Thoracic aorta (tissue), 2 donors: Measurements from ENCODE around the gene C2CD2L. TPM values are rescaled to one million over a fixed set of nuclear protein-coding genes. Genes with fewer than 3 reads are reported as not detected.
"Not testable (repeated sequence)": the region's sequence is repeated elsewhere in the genome, so short reads cannot be mapped to it uniquely, and the experiment has no call there.

ENCODE experiments used
- ATAC-seq: fragments of 150-250 bp; one replicate; pipeline ENCODE4 v1.8.0; 2017; ENCODE audit warnings: low read depth; ENCODE audit not compliant: insufficient number of reproducible peaks, low FRiP score
- DNase-seq: peaks from one replicate; pipeline ENCODE4 v3.0.0-alpha.2; 2020; ENCODE audit warnings: low spot score
- H3K27ac ChIP-seq, 2 donors: fragments of 200-600 bp; sonication (generic); 1 replicate in 1 of 2; 2 replicates in 1 of 2; pipeline ENCODE4 v1.5.1; 2016; ENCODE audit warnings: mild to moderate bottlenecking in 2 of 2, moderate library complexity in 2 of 2
- H3K27me3 ChIP-seq: fragments of 200-600 bp; sonication (generic); replicated peaks from 2 replicates; pipeline ENCODE4 v1.6.0; 2016; ENCODE audit warnings: mild to moderate bottlenecking; ENCODE audit not compliant: insufficient read depth
- H3K36me3 ChIP-seq: fragments of 200-600 bp; sonication (generic); one replicate; pipeline ENCODE4 v1.5.1; 2016
- H3K4me1 ChIP-seq, 2 donors: fragments of 200-600 bp; sonication (generic); 1 replicate in 1 of 2; 2 replicates in 1 of 2; pipeline versions ENCODE4 v1.5.1 to v1.6.0; 2016; ENCODE audit warnings: low read depth in 2 of 2, mild to moderate bottlenecking in 1 of 2; ENCODE audit not compliant: control insufficient read depth in 1 of 2
- H3K4me3 ChIP-seq: fragments of 200-600 bp; sonication (generic); 2 replicates; pipeline ENCODE4 v1.5.1; 2016; ENCODE audit warnings: mild to moderate bottlenecking
- H3K9me3 ChIP-seq: fragments of 200-600 bp; sonication (generic); 2 replicates; pipeline ENCODE4 v1.5.1; 2016
- total RNA-seq, 2 donors: library from RNA; depleted of rRNA; stranded (reverse); fragments of >200 nt; gene quantifications; one replicate each; pipeline versions ENCODE4 v1.1.0 to v1.2.3, GENCODE V29; 2016
- TF ChIP-seq, protein P1 (sequence below): fragments of 200-600 bp; sonication (generic); IDR thresholded peaks from one replicate; pipeline ENCODE4 v1.5.1; 2019; ENCODE audit warnings: antibody characterized with exemption

The C2CD2L gene
- total RNA-seq, 2 donors from 2014 or later, result 10.0 to 13.4 TPM

DNA sequence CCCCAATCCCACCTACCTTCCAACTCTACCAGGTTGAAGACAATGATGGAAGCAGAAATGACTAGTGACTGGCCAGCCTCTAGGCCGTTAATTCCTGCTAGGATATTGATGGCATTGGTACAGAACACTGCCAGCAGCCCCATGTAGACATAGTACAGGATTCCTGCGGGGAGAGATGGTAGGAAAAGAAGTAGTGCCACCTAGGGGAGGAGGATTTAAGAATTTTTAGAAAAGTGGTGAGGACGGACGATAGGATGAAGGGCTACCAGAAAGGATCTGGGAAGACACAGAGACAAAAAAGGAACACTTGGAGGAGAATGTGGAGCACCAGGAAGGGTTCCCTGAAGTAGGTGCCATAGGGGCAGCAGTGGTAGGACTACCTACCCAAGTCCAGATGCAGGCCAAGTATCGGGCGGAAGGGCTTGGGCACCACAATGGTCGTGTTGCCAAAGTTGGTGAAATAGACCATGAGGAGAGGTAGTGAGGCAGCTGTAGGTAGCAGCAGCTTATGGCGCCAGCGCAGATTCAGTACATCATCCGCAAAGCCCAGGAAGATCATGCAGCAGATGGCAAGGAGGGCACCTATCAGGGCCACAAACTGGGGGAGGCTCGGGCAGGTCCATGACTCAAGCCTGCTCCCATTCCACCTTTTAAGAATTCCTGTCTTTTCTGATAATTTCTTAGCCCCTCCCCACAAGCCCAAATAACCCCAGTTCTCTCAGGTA lies 6.7 kb upstream of the C2CD2L start:
- peak overlapping the region; percentile 89 for H3K4me3 ChIP-seq
- H3K9me3 ChIP-seq, result no peaks in the 10 kb centered on the region
- H3K27ac ChIP-seq, result no peak overlapping the region
- ATAC-seq (no peak), DNase-seq (no peak)
- peaks cover 19 to 32% of the 10 kb centered on the region in 2 donors for H3K4me1 ChIP-seq
- TF ChIP-seq, protein P1, sequence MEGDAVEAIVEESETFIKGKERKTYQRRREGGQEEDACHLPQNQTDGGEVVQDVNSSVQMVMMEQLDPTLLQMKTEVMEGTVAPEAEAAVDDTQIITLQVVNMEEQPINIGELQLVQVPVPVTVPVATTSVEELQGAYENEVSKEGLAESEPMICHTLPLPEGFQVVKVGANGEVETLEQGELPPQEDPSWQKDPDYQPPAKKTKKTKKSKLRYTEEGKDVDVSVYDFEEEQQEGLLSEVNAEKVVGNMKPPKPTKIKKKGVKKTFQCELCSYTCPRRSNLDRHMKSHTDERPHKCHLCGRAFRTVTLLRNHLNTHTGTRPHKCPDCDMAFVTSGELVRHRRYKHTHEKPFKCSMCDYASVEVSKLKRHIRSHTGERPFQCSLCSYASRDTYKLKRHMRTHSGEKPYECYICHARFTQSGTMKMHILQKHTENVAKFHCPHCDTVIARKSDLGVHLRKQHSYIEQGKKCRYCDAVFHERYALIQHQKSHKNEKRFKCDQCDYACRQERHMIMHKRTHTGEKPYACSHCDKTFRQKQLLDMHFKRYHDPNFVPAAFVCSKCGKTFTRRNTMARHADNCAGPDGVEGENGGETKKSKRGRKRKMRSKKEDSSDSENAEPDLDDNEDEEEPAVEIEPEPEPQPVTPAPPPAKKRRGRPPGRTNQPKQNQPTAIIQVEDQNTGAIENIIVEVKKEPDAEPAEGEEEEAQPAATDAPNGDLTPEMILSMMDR, result no peak
- H3K36me3 ChIP-seq, result peaks cover 18% of the 10 kb centered on the region
- no peaks in the 10 kb centered on the region for H3K27me3 ChIP-seq

DNA sequence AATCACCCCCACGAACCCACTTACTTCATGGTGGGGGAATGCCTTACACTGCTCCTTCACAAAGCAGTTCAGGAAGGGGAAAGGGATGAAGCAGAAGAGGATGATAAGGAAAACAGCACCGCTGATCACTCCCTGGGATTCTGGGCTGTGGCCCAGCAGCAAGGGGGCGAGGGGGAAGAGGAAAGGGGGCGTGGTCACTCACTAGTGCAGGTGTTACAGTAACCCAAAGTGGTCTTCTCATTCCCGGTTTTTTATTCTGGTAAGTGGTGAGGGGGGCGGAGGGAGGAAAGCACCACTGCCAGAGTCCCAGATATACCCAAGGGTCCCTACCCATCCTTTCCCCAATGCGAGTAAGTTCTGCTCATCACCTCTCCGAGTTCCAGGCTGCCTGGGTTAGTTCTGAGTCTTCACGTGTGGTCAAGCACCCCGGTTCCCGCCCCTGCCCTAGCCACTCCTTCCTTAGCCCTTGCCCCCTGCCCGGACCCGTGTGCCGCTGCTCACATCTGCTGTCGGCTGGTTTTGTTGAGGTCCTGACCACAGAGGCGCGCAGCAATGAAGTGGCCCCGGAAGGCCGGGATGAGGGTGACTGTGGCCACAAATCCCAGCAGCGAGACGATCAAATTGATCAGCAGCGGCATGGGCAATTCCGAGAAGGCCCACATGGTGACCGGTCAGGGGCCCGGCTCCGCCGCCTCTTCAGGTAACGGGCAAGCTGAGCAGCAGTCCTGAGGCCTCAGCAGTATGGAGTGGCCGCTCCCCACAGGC lies 6.0 kb upstream of the C2CD2L start:
- H3K9me3 ChIP-seq, result no peaks in the 10 kb centered on the region
- H3K27me3 ChIP-seq, result no peaks in the 10 kb centered on the region
- peak overlapping the region; percentile 89 for H3K4me3 ChIP-seq
- no peak for DNase-seq
- peaks cover 18% of the 10 kb centered on the region for H3K36me3 ChIP-seq
- peak; percentile 4 for ATAC-seq
- TF ChIP-seq, protein P1, result no peak
- peak overlapping the region; percentile 93 to 95 for H3K27ac ChIP-seq
- H3K4me1 ChIP-seq, result peaks cover 18 to 31% of the 10 kb centered on the region in 2 donors

DNA sequence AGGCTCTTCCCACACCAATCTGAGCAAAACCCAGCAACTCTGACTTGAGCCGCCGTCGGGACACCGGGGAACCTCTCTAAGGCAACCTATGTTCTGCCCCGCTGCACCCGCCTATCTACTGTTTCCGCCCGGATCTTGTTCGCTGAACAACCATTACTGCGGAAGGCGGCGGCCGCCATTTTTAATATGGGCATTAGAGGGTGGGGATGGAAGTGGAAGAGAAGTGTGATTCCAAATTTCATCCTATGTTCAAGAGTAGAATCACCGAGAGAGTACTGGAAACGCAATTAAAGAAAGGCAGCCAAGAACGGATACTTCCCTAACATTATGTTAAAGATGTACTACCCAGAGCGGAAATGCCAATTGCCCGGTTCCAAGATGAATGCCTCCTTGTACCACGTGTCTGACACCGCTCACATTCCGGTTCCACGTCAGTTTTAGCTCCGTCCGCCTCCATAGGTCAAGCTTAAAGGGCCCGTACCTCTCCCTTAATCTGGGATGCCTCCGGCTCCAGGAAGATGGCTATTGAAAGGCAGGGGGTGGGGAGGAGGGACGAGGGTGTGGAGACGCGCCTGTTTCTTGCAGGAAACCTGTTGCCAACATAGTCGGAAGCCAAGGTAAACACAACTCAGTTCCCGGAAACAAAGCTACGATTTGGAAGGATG lies 5.3 kb upstream of the C2CD2L start, which contains the start of gene DPAGT1:
Gene DPAGT1 (minus strand): TSS at position 95 of the 665 bp plus-strand sequence. CDS start 198 bp downstream, outside the sequence.
- Histone ChIP-seq H3K9me3 (no peaks in the 10 kb centered on the region), H3K4me1 (peaks cover 19 to 38% of the 10 kb centered on the region in 2 donors), H3K27ac (peak within 1 kb of the TSS; percentile 93 to 95), H3K27me3 (no peaks in the 10 kb centered on the region), H3K36me3 (peaks cover 12% of the 10 kb centered on the region), H3K4me3 (peak within 1 kb of the TSS; percentile 89)
- ATAC-seq (peak; percentile 95), DNase-seq (peak; percentile 86)
- TF ChIP-seq, protein P1, result no peak

DNA sequence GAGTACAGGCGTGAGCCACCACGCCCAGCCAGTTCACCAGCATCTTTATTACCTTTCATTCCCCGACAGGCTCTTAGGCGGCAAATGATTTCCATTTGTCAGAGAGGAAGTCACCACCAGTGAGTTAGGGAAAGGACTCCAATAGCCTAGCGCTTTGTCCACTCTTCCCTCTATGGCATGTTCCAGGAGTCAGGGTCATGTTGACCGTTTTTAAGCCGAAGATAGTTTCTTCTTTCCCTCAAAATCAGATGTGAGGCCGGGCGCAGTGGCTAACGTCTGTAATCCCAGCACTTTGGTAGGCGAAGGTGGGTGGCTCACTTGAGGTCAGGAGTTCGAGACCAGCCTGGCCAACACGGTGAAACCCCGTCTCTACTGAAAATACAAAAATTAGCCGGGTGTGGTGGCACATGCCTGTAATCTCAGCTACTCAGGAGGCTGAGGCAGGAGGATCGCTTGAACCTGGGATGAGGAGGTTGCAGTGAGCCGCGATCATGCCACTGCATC lies 3.9 kb upstream of the C2CD2L start:
- not testable (repeated sequence) for DNase-seq, ATAC-seq, H3K36me3 ChIP-seq, H3K27me3 ChIP-seq, H3K9me3 ChIP-seq
- peaks cover 19 to 43% of the 10 kb centered on the region in 2 donors for H3K4me1 ChIP-seq
- peak overlapping the region; percentile 93 to 95 for H3K27ac ChIP-seq
- H3K4me3 ChIP-seq, result peak overlapping the region; percentile 89

DNA sequence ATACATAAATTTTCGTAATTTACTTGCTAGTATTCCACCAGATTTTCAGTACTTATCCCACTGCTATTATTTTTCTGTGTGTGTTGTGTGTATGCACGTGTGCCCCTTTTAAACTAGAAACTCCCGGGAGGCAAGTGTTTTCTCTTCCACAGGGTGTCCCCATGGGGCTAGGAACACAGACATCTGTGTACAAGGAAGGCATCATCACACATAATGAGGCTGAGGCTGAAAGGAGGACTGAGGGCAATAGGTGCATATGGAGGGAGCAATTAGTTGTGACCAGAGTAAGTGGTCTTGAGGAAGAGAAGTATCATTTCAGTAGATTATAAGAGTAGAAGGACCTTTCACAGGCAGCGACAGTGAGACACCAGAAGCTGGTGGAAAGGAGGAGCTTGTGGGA lies 3.4 kb upstream of the C2CD2L start:
- TF ChIP-seq, protein P1, result no peak
- no peak for ATAC-seq
- Histone ChIP-seq H3K36me3 (no peaks in the 10 kb centered on the region), H3K9me3 (no peaks in the 10 kb centered on the region), H3K4me1 (peaks cover 19 to 49% of the 10 kb centered on the region in 2 donors), H3K27ac (no peak overlapping the region), H3K27me3 (no peaks in the 10 kb centered on the region), H3K4me3 (no peak overlapping the region)
- DNase-seq, result no peak
